Measurements from ENCODE around the gene CYP2W1.
"Not testable (repeated sequence)": the region's sequence is repeated elsewhere in the genome, so short reads cannot be mapped to it uniquely, and the experiment has no call there.

Gene CYP2W1

GRCh38 chr7:1028044-1028770, 45.2 kb downstream of the CYP2W1 start:
- peak; percentile 74 to 81 for DNase-seq (ENCODE audit: low read depth in 2 of 2)

DNA sequence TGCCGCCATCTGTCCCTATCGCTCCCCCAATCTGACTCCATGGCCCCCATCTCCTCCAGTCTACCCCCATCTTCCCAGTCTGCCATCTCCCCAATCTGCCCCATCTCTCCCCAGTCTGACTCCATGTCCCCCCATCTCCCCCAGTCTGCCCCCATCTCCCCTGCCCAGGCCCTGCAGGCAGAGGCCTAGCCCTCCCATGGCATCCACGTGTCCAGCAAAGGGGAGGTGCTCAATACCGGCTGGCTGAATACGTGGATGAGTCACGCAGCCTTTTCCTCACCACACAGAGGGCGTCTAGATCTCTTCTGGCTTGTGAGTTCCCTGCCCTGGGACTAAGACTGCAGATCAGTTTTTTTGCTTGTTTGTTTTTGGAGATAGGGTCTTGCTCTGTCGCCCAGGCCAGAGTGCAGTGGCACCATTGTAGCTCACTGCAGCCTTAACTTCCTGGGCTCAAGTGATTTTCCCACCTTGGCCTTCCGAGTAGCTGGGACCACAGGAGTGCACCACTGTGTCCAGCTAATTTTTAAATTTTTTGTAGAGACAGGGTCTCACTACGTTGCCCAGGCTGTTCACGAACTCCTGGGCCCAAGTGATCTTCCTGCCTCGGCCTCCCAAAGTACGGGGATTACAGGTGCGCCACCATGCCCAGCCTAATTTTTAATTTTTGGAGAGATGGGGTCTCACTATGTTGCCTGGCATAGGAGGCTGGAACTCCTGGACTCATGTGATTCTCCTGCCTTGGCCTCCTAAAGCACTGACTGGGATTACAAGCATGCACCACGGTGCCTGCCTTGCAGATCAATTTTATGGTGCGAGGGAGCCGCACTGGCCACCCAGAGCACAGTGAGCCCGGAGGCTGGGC, 46.0 kb downstream of the CYP2W1 start:
- peak; percentile 53 to 61 for DNase-seq (ENCODE audit: low read depth in 2 of 2)

DNA sequence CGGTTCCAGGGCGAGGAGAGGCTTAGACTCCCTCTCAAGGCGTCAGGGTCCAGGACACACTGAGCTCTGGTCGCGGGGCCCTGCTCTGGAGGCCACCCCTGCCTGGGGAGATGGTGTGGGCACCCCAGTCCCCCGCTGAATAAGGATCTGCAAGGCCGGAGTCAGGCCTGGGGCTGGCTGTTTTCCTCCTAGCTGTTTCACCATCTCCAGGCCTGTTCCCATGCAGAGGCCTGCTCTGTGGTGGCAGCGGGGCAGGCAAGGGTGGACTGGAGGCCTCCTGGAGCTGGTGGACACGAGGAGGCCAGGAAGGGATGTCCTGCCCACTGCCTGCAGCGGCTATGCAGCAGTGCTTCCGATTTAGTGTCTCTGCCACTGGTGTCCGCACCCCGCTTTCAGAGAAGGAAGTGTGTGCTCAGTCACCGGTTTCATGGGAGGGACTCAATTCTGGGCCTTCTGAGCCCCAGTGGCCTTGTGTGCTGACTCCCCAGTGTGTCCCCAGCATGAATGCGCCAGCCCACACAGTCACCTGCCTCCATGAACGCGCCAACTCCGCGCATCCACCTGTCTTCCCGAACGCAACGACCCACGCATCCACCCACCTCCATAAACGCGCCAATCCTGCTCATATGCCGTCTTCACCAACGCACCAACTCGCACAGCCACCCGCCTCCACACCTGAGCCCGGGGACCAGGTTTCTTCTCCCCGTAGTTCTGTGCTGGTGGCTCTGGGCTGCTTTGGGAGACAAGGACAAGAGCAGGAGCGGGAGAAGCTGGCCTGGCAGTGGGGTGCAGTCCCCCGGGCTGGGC, 46.9 kb downstream of the CYP2W1 start:
- no peak for DNase-seq (ENCODE audit: low read depth in 2 of 2)

- DNase-seq (ENCODE audit: low read depth in 2 of 2): no peak
Measured at GRCh38 chr7:1030444-1031070, 47.6 kb downstream of the CYP2W1 start.

GRCh38 chr7:1031716-1032455, 48.9 kb downstream of the CYP2W1 start:
- DNase-seq (ENCODE audit: low read depth in 2 of 2): no peak

GRCh38 chr7:1032536-1033181, 49.7 kb downstream of the CYP2W1 start:
- no peak for DNase-seq (ENCODE audit: low read depth in 2 of 2)

GRCh38 chr7:1033546-1034145, 50.7 kb downstream of the CYP2W1 start:
- no peak for DNase-seq (ENCODE audit: low read depth in 2 of 2)

- not testable (repeated sequence) for DNase-seq (ENCODE audit: low read depth in 2 of 2)
Measured at GRCh38 chr7:1034769-1035168, 51.8 kb downstream of the CYP2W1 start.

- not testable (repeated sequence) for DNase-seq (ENCODE audit: low read depth in 2 of 2)
Measured at GRCh38 chr7:1036164-1036928, 53.4 kb downstream of the CYP2W1 start.

All from stimulated activated CD8-positive, alpha-beta memory T cell treated with anti-CD3 and anti-CD28 coated beads, Interleukin-15, amount 100 ng/mL, for 48 hours (primary cell).